Hypothalamus (tissue), 51 donors: ENCODE measurements around the gene CHI3L1.
A peak's percentile ranks its signal among the peaks of the same experiment; 100 is the strongest.

Experiments
- DNase-seq, 51 donors: peaks; one replicate each; lab custom pipeline; 2025; lab: John Stamatoyannopoulos, UW

Gene CHI3L1

DNA sequence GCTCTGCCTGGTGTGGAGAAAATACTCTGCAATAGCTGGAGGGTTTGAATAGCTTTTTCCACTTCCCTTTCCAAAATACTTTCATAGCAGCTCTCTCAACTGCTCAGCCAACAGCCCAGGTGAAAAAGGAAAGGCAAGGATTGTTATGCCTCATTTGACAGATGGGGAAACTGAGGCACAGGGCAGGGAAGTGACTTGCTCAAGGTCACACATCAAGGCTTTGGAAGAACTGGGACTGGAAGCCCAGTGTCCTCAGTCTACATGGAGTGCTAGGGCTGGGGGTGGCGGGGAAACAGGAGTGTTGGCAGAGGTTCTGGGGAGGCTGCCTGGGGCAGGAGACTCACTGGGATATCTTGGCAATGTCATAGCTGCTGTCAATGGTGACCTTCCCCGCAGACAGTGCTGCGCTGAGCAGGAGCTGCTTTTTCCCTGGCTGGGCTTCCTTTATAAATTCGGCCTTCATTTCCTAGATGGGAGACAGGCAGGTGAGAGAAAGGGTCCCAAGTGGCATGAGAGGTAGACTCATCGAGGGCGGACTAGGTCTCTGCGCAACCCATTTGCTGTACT is 4.0 kb downstream of the CHI3L1 start:
- no peak for DNase-seq

DNA sequence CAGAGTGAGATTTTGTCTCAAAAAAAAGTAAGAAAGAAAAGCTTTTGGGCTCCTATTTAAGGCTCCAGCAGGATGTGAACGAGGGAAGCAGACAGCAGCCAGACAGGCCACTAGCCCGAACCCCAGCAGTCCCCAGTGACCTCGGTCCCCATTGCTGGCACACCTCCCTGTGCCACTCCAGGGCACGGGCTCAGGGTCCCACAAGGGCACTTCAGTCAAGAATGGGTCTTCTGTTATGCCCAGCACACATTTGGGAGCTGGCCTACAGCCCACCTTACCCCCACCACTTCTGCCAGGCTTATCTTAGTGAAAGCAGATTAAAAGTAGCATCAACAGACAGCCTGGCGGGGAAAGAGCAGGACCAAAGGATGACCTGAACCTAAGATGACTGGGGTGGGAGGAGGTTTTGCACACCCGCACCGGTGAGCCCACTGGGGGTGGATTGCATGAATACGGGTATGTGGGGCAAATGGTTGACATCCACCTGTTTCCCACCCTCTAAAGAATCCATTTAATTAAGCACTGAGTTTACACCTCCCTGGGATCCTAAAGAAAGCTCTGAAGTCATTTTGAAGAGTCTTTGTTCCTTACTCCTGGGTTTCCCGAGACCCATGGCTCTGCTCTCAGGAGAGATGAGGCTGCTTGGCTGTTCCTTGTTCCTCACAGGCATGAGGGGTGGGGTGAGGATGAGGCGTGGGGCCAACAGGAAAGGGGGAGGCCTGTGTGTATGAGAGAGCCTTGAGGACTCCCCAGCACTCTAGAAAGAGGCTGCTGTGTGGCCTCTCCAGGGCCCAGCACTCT is 4.7 kb downstream of the CHI3L1 start:
- no peak for DNase-seq

DNA sequence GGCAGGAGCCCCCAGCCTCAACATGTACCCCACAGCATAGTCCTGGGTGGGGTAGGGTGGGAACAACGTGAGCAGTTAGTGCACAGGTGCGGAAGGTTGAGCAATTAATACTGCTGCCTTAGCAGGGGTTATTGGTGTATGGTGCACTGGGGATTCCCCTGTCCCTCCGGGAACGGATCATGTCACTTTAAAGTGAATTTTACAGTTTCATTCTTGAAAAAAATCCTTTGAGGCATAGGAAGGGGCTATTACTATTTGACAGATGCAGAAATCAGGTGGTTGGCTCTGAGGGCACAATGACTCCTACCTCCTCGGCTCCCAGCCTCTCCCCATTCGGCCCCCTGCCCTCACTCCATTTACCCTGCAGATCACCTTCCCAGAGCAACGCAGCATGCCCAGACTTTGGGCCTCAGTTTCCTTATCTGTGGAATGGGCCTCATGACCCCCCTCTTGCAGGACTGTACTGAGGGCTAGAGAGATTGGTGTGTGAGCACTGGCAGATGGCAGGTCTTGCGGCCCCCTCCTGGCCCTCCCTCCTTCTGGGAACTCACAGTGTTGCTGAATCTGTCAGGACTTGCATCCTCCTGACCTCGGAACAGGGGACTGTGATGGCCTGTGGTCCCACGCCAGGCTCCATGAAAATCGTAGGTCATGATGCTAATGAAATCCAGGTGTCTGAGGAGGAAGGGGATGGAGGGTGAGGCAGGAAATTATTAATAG is 5.7 kb downstream of the CHI3L1 start:
- DNase-seq, result no peak

DNA sequence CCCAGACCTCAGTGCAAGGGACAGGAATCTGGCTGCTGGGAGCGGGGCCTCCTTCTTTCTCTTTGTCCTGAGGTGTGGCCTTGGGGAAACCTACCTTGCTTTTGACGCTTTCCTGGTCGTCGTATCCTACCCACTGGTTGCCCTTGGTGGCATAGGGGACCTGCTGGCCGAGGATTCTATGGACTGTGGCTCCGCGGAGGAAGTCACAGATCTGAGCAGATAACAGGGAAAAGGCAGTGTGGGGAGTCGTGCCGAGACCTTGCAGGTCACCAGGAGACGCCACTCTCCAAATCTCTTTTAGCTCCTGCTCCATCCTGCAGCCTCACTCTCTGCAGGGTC is 6.9 kb downstream of the CHI3L1 start:
- DNase-seq, result no peak

DNA sequence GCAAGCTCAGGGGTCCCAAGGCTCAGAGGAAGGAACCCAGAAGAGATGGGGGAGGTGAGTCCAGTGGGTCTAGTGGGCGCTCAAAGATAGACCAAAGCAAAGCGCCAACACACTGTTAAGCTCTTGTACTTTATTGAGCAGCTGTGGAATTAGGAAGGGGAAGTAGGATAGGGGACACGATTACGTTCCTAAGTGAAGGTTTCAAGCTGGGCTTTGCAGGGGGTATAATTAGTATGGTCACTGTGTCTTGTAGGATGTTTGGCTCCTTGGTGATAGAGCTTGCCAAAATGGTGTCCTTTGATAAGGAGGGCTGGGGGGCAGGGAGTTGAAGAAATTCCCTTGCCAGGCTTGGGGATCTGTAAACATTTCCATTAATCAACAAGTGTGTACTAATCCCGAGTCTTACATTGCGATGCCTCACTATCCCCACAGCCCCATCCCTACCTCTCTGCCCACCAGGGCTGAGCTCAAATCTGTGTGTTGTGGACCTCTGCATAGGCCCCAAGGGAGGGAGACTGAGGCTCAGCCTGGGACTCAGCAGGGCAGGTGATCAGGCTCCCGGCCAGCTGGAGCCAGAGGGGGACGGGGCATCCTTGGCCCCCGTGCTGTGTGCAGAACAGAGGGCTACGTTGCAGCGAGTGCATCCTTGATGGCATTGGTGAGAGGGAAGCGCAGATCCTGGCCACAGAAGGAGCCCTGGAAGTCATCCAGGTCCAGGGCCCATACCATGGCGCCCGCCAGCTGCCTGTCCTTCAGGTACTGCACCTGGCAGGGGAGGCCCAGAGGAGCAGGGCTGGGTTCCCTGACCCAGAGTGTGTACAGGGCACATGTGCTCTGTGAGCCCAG is 7.5 kb downstream of the CHI3L1 start:
- no peak for DNase-seq

DNA sequence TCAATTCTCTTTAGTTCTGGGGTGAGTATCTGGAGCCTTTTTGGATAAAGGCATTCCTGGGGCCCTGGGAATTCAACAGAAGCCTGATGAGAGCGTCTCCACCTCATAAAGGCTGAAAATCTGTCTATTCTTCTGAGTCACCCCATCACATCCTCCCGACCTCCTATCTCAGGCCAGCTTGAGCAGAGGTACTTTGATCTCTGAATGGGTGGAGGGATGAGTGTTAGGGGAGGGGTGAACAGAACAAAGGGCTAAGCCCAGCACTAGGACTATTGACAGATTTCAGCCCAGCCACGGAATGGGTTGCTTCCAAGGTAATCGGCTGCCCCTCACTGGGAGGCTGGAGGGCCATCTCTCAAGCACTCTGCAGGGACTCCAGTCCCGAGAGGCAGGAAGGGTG is 8.4 kb downstream of the CHI3L1 start:
- no peak for DNase-seq

DNA sequence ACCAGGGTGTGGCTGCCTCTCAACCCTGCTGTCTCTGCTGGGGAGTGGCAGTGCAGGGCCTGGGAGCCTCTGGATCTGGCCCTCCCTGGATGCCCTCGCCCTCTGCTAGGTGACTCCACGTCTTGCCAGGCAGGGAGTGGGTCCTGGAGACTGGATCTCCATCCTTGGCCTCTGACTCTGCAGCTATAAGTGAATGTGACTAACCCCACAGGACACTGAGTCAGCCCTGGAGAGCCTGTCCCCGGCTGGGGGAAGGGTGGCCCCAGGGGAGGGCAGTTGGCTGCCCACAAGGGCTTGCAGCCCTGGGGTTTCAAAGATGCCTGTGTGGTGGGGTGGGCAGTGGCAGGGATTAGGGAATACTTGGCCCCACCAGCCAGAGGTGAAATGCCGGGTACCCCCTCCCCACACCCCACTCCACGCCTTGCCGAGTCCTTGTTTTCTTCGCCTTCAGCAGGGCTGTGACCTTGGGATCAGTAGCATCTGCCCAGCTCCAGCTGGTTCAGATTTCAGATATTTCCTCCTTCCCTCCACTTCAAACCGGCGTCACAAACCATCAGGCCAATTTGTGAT is 8.9 kb downstream of the CHI3L1 start:
- no peak for DNase-seq

DNA sequence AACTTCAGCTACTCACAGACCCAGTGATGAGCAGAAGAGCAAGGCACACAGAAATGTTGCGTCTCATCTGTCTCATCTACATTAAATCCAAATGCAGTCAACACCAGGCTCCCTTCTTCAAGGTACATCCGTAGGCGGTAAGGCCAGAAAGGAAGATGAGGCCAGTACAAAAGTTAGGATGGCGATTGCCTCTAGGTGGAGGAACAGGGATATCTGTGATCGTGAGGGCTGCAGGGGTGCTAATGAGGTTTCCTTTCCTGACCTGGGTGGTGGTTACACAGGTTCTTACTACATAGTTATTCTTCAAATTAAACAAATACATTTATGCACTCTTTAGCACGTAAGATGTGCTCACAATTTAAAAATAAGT is 9.5 kb downstream of the CHI3L1 start:
- DNase-seq, result no peak

DNA sequence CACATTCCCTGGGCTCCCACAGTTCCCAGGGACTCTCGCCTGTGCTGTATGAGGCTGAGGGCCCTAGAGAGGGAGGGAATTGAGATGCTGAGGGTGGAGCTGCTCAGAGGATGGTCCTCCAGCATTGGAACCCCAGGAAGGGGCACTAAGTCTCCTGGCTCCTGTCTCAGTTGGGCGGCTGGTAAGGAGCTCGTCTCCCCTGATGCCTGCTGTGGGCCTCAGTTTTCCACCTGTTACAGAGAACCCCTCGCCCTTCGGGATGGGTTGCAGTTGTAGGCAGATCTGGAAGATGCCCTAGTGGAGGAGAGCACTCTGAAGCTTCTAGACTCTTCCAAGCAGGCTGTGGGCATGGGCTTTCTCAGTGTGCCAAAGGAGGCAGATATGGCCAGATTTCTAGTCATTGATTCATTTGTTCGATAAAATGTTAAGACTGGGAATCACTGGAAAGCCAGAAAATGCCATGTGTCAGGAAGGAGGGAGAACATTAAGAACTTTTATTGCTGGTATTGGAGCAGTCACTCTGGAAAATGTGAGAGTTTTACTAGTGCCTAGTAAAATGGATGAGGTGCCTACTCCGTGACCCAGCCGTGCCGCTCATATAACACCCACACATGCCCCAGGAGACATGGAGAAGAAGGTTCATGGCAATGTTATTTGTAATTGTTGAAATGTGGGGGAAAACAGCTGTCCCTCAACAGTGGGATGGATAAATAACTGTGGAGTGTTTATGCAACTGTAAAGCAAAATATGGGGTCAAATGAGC is 10.1 kb downstream of the CHI3L1 start:
- DNase-seq, result no peak

DNA sequence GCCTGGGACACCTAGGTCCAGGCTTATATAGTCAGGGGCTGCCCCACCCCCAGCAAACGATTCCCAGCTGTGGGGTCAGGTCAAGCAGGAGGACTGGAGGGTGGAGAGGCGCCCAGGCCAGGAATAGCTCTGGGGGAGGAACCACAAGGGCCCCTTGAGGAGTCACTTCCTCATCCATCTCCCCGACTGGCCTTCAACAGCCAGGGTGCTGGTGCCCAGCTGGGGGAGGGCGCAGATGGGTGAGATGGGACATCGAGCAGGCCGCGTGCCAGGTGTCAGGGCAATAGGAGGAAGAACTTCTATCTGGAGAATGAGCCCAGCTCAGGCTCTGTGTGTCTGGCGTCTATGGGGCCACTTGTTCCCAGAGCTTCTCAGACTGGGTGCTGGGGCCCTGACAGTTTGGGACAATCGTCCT is 10.7 kb downstream of the CHI3L1 start:
- DNase-seq, result peak in 15 of 51 donors; percentile 21 to 54 (median 42)

DNA sequence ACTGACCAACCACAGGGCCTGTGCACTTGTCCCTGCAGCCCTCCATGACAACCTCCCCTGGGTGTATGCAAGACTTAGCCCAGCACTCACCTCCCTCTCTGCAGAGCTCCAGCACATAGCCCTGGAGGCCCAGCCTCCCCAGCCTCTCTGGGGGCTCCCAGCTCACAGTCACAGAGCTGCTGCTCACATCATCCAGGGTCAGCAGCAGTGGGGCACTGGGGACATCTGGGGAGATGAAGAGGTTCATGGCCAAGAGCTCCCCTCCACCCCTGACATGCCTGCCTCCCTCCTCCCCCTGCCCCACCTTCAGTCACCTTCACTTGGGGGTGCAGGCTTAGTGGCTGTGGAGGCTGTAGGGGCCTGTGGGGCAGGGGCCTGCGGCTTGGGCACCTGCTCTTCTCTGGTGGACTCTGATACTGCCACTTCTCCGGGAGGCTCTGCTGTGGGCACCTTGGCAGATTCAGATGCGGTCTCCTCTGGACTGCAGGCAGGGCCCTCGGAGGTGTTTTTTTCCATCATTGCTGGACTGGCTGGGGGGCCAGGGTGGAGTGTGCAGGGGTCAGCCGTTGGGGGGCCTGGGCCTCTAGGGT is 11.2 kb downstream of the CHI3L1 start, which contains the start of gene MYBPH:
TSS of gene MYBPH (minus strand) at position 590 of the 590 bp plus-strand sequence. CDS start at position 519, 71 bp downstream.
- DNase-seq, result no peak

DNA sequence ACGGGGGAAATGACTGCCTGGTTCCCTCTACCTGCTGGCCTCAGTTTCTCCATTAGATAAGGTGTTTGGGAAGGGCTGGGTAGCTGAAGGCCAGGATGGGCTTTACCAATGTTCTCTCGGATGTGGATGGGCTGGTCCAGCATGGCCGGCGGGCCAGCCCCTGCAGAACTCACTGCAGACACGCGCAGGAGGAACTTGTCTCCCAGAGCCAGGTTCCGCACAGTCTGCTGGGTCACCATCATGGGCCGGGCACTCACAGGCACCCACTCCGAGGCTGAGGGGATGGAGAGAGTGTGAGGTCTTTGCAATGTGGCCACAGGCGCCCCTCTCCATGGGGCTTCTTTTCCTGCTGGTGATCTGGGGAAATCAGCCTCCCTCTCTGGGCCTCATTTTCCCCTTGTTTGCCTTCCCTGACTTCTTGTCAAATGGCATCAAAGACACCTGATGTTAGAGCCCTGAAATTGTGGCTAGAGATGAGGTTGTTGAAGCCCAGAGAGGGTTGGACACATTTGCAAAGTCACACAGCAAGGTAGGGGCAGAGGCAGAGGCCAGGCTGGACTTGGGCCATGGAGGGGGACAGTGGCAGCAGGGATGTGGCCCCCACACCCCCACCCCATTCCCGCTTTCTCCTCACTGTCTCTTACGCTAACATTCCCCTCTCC is 12.0 kb downstream of the CHI3L1 start:
- DNase-seq, result no peak

DNA sequence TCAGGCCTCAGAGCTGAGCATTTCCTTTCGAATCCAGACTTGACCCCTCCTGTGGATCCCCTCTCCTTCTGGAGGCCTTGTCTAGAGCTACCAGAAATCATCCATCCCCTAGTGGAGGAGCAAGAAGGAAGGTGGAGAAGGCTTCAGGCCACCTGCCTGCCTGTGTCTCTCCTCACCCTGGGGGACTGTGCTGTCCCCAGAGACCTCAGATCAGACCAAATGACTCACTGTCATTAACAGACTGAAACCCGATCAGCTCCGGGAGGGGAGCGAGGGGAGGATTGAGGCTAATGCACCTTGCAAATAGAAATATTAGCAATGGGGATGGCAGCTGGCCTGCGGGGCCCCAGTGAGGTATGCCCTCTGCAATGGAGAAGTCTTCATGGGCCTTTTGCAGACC is 12.9 kb downstream of the CHI3L1 start:
- DNase-seq, result no peak

DNA sequence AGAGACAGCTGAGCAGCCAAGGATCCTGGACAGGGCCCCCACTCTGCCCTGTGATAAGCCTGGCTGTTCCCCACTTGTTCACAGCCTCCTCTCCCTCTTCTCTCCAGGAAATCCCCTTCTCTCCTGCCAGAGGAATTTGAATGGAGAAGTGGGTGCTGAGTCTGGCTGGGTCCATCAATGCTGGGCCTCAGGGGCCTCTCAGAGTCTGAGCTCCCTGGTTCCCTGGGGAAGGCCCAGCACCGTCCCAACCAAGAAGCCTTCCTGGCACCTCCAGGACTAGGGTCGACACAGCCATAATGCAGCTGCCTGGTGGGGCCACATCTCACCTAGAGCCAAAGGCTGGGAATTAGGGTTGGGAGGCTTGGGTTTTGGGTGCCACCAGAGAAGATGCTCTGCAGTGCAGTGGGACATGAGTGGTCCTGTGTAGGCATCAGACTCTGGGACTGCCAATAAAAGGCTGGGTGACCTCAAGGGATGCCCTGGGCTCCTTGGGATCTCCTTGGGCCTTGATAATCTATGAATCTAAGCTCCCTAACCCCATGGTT is 13.4 kb downstream of the CHI3L1 start:
- no peak for DNase-seq

DNA sequence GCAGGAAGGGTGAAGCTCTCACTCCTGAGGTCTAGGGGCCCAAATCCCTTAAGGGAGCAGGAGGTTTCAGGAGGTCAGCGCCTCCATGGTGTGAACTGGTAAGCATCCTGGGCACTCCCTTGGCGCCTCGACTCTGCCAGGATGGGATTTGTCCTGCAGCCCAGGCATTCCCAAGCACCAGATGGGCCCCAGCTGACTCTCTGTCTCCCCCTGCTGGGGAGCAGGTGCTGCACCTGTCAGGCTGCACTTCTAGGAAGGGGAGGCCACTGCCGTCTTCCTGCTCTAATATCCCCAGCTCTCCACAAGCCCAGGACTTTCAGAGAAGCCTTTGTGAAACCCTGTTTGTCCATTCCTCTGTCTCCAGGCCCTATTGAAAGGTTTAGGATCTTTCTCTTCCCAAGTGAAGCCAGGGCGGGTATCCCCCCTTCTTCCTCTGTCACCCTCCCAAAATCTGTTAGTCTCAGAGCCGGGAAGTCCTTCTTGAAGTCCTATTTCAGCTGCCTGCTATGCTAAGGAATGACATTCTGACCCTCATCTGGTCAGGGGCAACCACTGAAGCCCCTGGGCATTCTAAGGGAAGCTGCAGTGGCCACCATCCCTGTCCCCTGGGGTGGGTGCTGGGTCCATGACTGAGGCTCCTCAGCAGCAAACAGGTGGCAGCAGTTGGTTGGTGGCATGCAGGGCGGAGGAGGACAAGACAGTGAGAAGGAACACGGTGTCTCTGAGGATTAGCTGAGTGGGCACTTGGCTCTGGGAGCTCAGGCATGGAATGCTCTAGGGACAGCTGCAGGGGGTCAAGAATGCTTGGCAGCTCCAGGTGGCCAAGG is 14.1 kb downstream of the CHI3L1 start:
- peak in 39 of 51 donors; percentile 22 to 78 (median 51) for DNase-seq

DNA sequence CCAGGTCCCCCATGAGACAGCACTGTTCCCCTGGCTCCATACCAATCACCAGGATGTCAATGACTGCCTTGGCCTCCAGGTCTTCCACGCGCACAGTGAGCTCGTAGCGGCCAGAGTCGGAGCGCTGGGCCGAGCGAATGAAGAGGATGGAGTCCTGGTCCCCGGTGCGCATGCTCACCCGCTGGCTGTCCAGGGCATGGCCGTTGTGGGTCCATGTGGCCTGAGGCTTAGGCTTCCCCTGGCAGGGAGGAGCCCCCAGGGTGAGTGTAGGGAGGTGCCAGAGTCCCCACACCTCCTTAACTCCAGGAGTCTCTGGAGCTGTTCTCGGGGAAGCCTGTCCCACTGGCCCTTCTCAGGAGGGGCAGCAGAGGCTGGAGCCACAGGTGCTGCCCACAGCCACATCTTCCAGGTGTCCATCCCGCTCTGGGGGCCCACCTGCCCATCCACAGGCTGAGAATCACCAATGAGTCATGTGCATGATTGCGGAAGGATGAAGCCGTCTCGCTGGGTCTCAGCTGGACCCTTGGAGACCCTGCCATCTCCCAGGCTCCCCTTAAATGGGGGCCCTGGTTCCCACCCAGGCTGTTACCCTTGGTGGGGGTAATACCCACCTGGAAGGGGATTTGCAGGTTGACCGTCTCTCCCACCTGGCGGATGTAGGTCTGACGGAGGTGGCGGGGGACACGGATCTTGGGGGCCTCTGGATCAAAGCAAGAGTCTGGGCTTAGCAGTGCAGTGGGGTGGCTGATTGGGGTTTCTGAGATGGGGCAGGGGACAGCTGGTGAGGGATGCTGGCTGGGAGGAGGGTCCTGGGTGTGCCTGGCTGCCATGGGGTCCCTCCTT is 14.9 kb downstream of the CHI3L1 start:
- DNase-seq, result no peak
